ENCODE measurements around the gene XPOT. TPM values are rescaled to one million over a fixed set of nuclear protein-coding genes. Genes with fewer than 3 reads are reported as not detected.

Gene XPOT
- total and polyA plus RNA-seq, 2 donors (not counting 1 experiment from before 2014, with no cell fraction given), result 92.6 to 205 TPM

DNA sequence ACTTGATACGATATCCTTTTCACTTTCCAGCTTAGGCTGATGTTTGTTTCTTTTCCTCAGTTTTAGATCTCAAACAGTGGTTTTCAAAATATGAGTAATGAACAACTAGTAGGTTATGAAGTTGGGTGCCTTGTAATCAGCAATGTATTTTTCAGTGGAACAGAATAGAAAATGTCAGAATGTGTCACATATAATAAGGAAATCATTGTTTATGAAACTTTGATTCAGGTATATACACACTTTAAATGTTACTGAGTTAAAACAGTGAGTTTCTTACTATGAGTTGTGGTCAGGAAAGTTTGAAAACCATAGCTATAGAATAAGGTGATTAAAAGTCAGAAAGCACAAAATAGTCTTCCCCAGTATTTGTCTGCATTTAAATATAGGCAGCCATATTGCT is 87.5 kb downstream of the XPOT start:
- Histone ChIP-seq H3K4me2 (ENCODE audit: extremely low read depth, insufficient read depth, low read length) (no peak overlapping the region), H3K4me1 (ENCODE audit: control insufficient read depth, extremely low read depth, insufficient read depth, low read length) (no peaks in the 10 kb centered on the region), H3K27me3 (ENCODE audit: control insufficient read depth, insufficient read depth, low read length) (no peaks in the 10 kb centered on the region), H4K20me1 (ENCODE audit: control insufficient read depth, extremely low read depth, insufficient read depth, low read length) (no peaks in the 10 kb centered on the region), H3K36me3 (ENCODE audit: control insufficient read depth, insufficient read depth, low read length) (peaks cover 8% of the 10 kb centered on the region), H3K9me3 (ENCODE audit: control insufficient read depth, insufficient read depth, low read depth, low read length) (no peaks in the 10 kb centered on the region), H3K9ac (ENCODE audit: insufficient read depth, low read length) (no peak overlapping the region), H3K4me3 (replicated peaks in 1 of 4; ENCODE audit: control extremely low read depth in 1 of 4, insufficient read depth in 1 of 4, low read depth in 3 of 4, low read length in 4 of 4) (no peak overlapping the region), H3K79me2 (ENCODE audit: control insufficient read depth, insufficient read depth, low read length) (no peaks in the 10 kb centered on the region), H3K27ac (ENCODE audit: insufficient read depth, low read length) (no peak overlapping the region), H2AFZ (ENCODE audit: low read length) (no peak overlapping the region)
- no peak for TF ChIP-seq EZH2 (IDR thresholded peaks at IDR 0.05; ENCODE audit: low read length, missing control alignments)
- TF ChIP-seq, protein P1, sequence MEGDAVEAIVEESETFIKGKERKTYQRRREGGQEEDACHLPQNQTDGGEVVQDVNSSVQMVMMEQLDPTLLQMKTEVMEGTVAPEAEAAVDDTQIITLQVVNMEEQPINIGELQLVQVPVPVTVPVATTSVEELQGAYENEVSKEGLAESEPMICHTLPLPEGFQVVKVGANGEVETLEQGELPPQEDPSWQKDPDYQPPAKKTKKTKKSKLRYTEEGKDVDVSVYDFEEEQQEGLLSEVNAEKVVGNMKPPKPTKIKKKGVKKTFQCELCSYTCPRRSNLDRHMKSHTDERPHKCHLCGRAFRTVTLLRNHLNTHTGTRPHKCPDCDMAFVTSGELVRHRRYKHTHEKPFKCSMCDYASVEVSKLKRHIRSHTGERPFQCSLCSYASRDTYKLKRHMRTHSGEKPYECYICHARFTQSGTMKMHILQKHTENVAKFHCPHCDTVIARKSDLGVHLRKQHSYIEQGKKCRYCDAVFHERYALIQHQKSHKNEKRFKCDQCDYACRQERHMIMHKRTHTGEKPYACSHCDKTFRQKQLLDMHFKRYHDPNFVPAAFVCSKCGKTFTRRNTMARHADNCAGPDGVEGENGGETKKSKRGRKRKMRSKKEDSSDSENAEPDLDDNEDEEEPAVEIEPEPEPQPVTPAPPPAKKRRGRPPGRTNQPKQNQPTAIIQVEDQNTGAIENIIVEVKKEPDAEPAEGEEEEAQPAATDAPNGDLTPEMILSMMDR (conservative IDR thresholded peaks at IDR 0.05 in 1 of 2, IDR thresholded peaks at IDR 0.05 in 1 of 2; ENCODE audit: low read depth in 1 of 2, low read length in 2 of 2), result no peak
- no peak for DNase-seq (ENCODE audit: low read depth in 2 of 2)

DNA sequence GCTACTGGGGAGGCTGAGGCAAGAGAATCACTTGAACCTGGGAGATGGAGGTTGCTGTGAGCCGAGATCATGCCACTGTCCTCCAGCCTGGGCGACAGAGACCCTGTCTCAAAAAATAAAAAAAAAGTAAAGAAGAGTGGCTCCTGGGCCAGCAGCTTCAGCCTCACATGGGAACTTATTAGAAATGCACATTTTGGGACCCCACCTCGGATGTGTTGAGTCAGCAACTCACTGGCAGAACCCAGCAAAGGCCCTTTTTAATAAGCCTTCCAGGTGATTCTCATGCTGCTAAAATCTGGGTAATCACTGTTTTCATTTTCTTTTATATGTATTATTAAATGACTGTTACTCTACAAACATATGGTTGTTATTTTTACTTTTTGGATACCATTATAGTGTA is 89.3 kb downstream of the XPOT start:
- Histone ChIP-seq H3K27me3 (ENCODE audit: control insufficient read depth, insufficient read depth, low read length) (no peaks in the 10 kb centered on the region), H3K4me2 (ENCODE audit: extremely low read depth, insufficient read depth, low read length) (no peak overlapping the region), H3K4me3 (replicated peaks in 1 of 4; ENCODE audit: control extremely low read depth in 1 of 4, insufficient read depth in 1 of 4, low read depth in 3 of 4, low read length in 4 of 4) (no peak overlapping the region), H3K27ac (ENCODE audit: insufficient read depth, low read length) (no peak overlapping the region), H4K20me1 (ENCODE audit: control insufficient read depth, extremely low read depth, insufficient read depth, low read length) (no peaks in the 10 kb centered on the region), H3K4me1 (ENCODE audit: control insufficient read depth, extremely low read depth, insufficient read depth, low read length) (no peaks in the 10 kb centered on the region), H3K36me3 (ENCODE audit: control insufficient read depth, insufficient read depth, low read length) (peaks cover 10% of the 10 kb centered on the region), H3K79me2 (ENCODE audit: control insufficient read depth, insufficient read depth, low read length) (no peaks in the 10 kb centered on the region), H3K9ac (ENCODE audit: insufficient read depth, low read length) (no peak overlapping the region), H3K9me3 (ENCODE audit: control insufficient read depth, insufficient read depth, low read depth, low read length) (no peaks in the 10 kb centered on the region), H2AFZ (ENCODE audit: low read length) (no peak overlapping the region)
- DNase-seq (ENCODE audit: low read depth in 2 of 2), result no peak
- TF ChIP-seq, protein P1 (conservative IDR thresholded peaks at IDR 0.05 in 1 of 2, IDR thresholded peaks at IDR 0.05 in 1 of 2; ENCODE audit: low read depth in 1 of 2, low read length in 2 of 2), result no peak
- TF ChIP-seq EZH2 (IDR thresholded peaks at IDR 0.05; ENCODE audit: low read length, missing control alignments), result no peak

DNA sequence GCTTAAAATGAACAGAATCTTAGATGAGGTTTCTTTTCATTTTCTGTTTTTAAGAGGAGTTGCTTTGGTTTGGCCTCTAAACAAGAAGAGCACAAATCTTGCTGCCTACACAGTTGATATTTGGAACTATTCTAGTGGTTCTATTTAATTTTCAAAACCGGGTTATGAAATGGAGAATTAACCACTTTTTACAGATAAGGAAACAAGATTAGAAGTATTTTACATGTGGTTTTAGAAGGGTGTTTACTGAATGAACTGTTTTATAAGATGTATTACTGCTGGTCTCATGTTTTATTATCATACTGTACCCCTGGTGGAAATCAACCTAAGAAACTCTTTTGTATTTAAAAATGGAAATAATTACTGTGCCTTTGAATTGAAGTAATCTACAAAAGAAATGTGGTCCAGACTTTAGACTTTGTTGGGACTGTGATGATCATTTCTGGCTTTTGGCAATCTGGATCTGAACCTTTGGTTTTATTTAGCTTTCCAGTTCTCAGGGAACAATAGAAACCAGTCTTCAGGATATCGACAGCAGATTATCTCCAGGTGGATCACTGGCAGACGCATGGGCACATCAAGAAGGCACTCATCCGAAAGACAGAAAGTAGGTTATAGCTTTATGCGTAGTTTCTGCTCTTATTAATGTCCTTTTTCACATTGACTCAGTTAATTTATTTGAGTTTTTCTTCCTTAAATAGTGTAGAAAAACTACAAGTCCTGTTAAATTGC is 91.0 kb downstream of the XPOT start:
- Histone ChIP-seq H3K4me1 (ENCODE audit: control insufficient read depth, extremely low read depth, insufficient read depth, low read length) (no peaks in the 10 kb centered on the region), H3K36me3 (ENCODE audit: control insufficient read depth, insufficient read depth, low read length) (peaks cover 5% of the 10 kb centered on the region), H3K9me3 (ENCODE audit: control insufficient read depth, insufficient read depth, low read depth, low read length) (no peaks in the 10 kb centered on the region), H3K79me2 (ENCODE audit: control insufficient read depth, insufficient read depth, low read length) (no peaks in the 10 kb centered on the region), H3K9ac (ENCODE audit: insufficient read depth, low read length) (no peak overlapping the region), H3K4me2 (ENCODE audit: extremely low read depth, insufficient read depth, low read length) (no peak overlapping the region), H4K20me1 (ENCODE audit: control insufficient read depth, extremely low read depth, insufficient read depth, low read length) (no peaks in the 10 kb centered on the region), H3K4me3 (replicated peaks in 1 of 4; ENCODE audit: control extremely low read depth in 1 of 4, insufficient read depth in 1 of 4, low read depth in 3 of 4, low read length in 4 of 4) (no peak overlapping the region), H3K27ac (ENCODE audit: insufficient read depth, low read length) (no peak overlapping the region), H2AFZ (ENCODE audit: low read length) (no peak overlapping the region), H3K27me3 (ENCODE audit: control insufficient read depth, insufficient read depth, low read length) (no peaks in the 10 kb centered on the region)
- no peak for TF ChIP-seq EZH2 (IDR thresholded peaks at IDR 0.05; ENCODE audit: low read length, missing control alignments)
- TF ChIP-seq, protein P1 (conservative IDR thresholded peaks at IDR 0.05 in 1 of 2, IDR thresholded peaks at IDR 0.05 in 1 of 2; ENCODE audit: low read depth in 1 of 2, low read length in 2 of 2), result no peak
- no peak for DNase-seq (ENCODE audit: low read depth in 2 of 2)

All from fibroblast of lung (primary cell).